ENCODE measurements around the gene INO80B. TPM values are rescaled to one million over a fixed set of nuclear protein-coding genes. Genes with fewer than 3 reads are reported as not detected.

INO80B gene
- total RNA-seq, 1 experiment from 2014 or later: 26.5 TPM

DNA sequence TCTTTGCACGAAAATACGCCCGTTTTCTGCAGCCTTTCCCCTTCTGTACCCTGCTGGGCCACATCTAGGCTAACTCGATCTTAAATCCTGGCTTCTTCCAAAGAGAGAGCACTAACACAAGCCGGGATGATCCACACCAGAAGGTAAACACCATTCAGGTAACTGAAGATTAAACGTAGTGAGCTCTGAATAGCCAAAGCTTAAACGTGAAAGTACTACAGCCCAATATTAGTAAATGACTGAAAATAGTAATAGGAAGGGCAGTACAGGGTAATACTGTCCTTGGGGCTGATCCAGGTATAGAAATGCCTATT is 18.0 kb downstream of the INO80B start:
- CTCF ChIA-PET: interaction anchor here (1.5 kb wide), 1 partner anchor 10 kb away, joined by 6 read pairs; the partner anchor contains the start of genes CCDC142 and TTC31
- ATAC-seq (no peak; the same call in 1 of the 2 replicates), DNase-seq (ENCODE audit: low read depth, low spot score) (no peak)
- Histone ChIP-seq H3K4me1 (ENCODE audit: control insufficient read depth, insufficient read depth, low read length) (no peaks in the 10 kb centered on the region; the same call in 1 of the 2 replicates), H3K27ac (ENCODE audit: low read length) (peak overlapping the region; percentile 95), H3K4me3 (ENCODE audit: low read depth in 2 of 2, low read length in 2 of 2) (peak overlapping the region; percentile 70 to 86), H3K27me3 (ENCODE audit: control insufficient read depth, insufficient read depth, low read length) (no peaks in the 10 kb centered on the region), H3K36me3 (ENCODE audit: control insufficient read depth, insufficient read depth, low read length) (peaks cover 3% of the 10 kb centered on the region; the same call in 1 of the 2 replicates), H3K9me3 (ENCODE audit: control insufficient read depth, insufficient read depth, low read depth, low read length) (no peaks in the 10 kb centered on the region)
- TF ChIP-seq POLR2AphosphoS5 (IDR thresholded peaks at IDR 0.05; ENCODE audit: low read depth, low read length) (no peak), CTCF (IDR thresholded peaks at IDR 0.05) (no peak), SIN3A (IDR thresholded peaks at IDR 0.05; ENCODE audit: borderline replicate concordance, insufficient read depth, low read depth, low read length) (no peak)
- BruUV-seq (replicated peaks): no TSS peak
- POLR2A ChIA-PET: no interaction called here
- intact Hi-C loops (cut with micrococcal nuclease; ENCODE audit: unreplicated experiment) (no loop called here), in situ Hi-C loops (cut with HindIII; ENCODE audit: low pct_unique_long_range_greater_than_20kb, low sequenced_read_pairs) (no loop called here)

DNA sequence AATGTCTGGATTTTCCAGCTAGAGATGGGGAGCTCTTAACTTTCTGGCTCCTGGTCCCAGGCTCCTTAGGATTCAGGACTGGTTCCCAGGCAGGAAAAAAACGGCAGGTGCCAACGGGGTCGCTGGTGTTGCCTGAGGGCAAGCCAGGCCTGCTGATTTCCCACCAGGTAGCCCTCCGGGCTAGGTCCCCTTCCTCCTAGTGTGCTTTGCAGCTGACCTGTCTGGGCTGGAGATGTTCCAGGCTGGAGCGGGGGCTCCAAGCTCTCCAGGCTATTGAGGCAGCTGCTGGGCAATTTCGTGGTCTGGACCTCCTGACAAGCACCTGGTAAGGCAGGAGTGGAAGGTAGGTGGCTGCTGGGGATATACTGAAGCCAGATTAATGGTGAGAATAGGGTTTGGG is 19.6 kb downstream of the INO80B start:
- Histone ChIP-seq H3K27ac (ENCODE audit: low read length) (no peak overlapping the region), H3K36me3 (ENCODE audit: control insufficient read depth, insufficient read depth, low read length) (peaks cover 3% of the 10 kb centered on the region; the same call in 1 of the 2 replicates), H3K4me1 (ENCODE audit: control insufficient read depth, insufficient read depth, low read length) (no peaks in the 10 kb centered on the region; the same call in 1 of the 2 replicates), H3K4me3 (ENCODE audit: low read depth in 2 of 2, low read length in 2 of 2) (no peak overlapping the region), H3K9me3 (ENCODE audit: control insufficient read depth, insufficient read depth, low read depth, low read length) (no peaks in the 10 kb centered on the region), H3K27me3 (ENCODE audit: control insufficient read depth, insufficient read depth, low read length) (no peaks in the 10 kb centered on the region)
- ChIA-PET POLR2A (interaction anchor here (0.7 kb wide), 2 partner anchors 16 to 53 kb away, joined by 7 to 9 read pairs; no protein-coding TSS in a partner anchor), CTCF (interaction anchor here (0.7 kb wide), 1 partner anchor 734 kb away, joined by 8 read pairs; no protein-coding TSS in a partner anchor)
- TF ChIP-seq, protein P1, sequence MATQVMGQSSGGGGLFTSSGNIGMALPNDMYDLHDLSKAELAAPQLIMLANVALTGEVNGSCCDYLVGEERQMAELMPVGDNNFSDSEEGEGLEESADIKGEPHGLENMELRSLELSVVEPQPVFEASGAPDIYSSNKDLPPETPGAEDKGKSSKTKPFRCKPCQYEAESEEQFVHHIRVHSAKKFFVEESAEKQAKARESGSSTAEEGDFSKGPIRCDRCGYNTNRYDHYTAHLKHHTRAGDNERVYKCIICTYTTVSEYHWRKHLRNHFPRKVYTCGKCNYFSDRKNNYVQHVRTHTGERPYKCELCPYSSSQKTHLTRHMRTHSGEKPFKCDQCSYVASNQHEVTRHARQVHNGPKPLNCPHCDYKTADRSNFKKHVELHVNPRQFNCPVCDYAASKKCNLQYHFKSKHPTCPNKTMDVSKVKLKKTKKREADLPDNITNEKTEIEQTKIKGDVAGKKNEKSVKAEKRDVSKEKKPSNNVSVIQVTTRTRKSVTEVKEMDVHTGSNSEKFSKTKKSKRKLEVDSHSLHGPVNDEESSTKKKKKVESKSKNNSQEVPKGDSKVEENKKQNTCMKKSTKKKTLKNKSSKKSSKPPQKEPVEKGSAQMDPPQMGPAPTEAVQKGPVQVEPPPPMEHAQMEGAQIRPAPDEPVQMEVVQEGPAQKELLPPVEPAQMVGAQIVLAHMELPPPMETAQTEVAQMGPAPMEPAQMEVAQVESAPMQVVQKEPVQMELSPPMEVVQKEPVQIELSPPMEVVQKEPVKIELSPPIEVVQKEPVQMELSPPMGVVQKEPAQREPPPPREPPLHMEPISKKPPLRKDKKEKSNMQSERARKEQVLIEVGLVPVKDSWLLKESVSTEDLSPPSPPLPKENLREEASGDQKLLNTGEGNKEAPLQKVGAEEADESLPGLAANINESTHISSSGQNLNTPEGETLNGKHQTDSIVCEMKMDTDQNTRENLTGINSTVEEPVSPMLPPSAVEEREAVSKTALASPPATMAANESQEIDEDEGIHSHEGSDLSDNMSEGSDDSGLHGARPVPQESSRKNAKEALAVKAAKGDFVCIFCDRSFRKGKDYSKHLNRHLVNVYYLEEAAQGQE (IDR thresholded peaks at IDR 0.05; ENCODE audit: insufficient read depth in 1 of 2, low read depth in 2 of 2, low read length in 1 of 2): no peak
- TF ChIP-seq TCF7L2 (IDR thresholded peaks at IDR 0.05; ENCODE audit: low read depth, low read length) (no peak), SIN3A (IDR thresholded peaks at IDR 0.05; ENCODE audit: borderline replicate concordance, insufficient read depth, low read depth, low read length) (no peak)
- in situ Hi-C loops (cut with HindIII; ENCODE audit: low pct_unique_long_range_greater_than_20kb, low sequenced_read_pairs): no loop called here
- intact Hi-C loops (cut with micrococcal nuclease; ENCODE audit: unreplicated experiment): no loop called here
- DNase-seq (ENCODE audit: low read depth, low spot score) (no peak), ATAC-seq (no peak)
- BruUV-seq (replicated peaks): no TSS peak

DNA sequence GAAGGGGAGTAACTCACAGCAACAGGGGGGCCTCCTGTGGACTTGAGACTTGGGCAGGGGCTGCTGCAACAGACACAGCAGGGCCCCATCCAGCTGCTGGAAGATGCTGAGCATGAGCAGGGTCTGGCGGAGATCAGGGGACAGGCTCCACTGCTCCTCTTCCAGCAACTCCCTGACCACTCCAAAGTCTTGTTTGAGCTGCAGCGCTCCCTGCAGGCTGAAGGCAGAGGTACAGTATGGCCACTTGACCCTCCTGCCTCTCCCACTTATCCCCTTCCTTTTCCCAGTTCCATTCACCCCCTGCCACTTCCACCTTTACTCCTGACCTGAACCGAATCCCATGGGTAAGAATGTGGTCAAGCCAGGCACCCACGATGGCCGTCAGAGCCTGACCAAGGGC is 20.0 kb downstream of the INO80B start:
- Histone ChIP-seq H3K9me3 (ENCODE audit: control insufficient read depth, insufficient read depth, low read depth, low read length) (no peaks in the 10 kb centered on the region), H3K4me3 (ENCODE audit: low read depth in 2 of 2, low read length in 2 of 2) (no peak overlapping the region), H3K4me1 (ENCODE audit: control insufficient read depth, insufficient read depth, low read length) (no peaks in the 10 kb centered on the region; the same call in 1 of the 2 replicates), H3K27ac (ENCODE audit: low read length) (no peak overlapping the region), H3K27me3 (ENCODE audit: control insufficient read depth, insufficient read depth, low read length) (no peaks in the 10 kb centered on the region), H3K36me3 (ENCODE audit: control insufficient read depth, insufficient read depth, low read length) (peaks cover 6% of the 10 kb centered on the region; the same call in 1 of the 2 replicates)
- TF ChIP-seq SIN3A (IDR thresholded peaks at IDR 0.05; ENCODE audit: borderline replicate concordance, insufficient read depth, low read depth, low read length) (no peak), CTCF (IDR thresholded peaks at IDR 0.05) (peak; percentile 69; the same call in 1 of the 2 replicates)
- ATAC-seq (no peak), DNase-seq (ENCODE audit: low read depth, low spot score) (no peak)
- intact Hi-C loops (cut with micrococcal nuclease; ENCODE audit: unreplicated experiment): no loop called here
- BruUV-seq (replicated peaks): no TSS peak
- CTCF ChIA-PET: no interaction called here
- POLR2A ChIA-PET: interaction anchor here (1.1 kb wide), 1 partner anchor 14 kb away, joined by 4 read pairs; no protein-coding TSS in a partner anchor
- in situ Hi-C loops (cut with HindIII; ENCODE audit: low pct_unique_long_range_greater_than_20kb, low sequenced_read_pairs): no loop called here
